ENCODE data around the gene SCARB2.
A peak's percentile ranks its signal among the peaks of the same experiment; 100 is the strongest.

The SCARB2 gene

DNA sequence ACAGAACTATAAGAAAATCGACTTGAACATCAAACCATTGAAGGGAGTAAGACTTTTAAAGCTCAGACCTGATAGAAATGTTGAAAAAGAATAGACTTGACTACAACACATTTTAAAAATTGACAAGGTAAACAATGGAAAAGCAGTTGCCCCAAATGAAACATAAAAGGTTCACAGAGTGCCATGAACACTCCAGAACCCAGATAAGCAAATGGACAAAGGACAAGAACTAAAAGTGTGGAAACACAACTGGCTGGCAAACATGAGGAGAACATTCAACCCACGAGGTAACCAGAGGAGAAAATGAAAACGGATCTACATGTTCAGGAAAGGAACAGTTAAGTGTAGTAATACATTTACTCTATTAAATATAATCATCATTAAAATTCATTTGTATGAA, 26.5 kb downstream of the SCARB2 start:
- H3K9ac ChIP-seq (ENCODE audit: low read length) = no peak overlapping the region
- DNase-seq = no peak
- H2BK120ac ChIP-seq (ENCODE audit: low read depth, low read length) = no peak overlapping the region
- no peak overlapping the region for H4K8ac ChIP-seq (ENCODE audit: low read depth, low read length)
- H2BK5ac ChIP-seq (ENCODE audit: low read length) = no peak overlapping the region
- H3K4ac ChIP-seq (ENCODE audit: low read depth, low read length) = no peak overlapping the region
- H2AK5ac ChIP-seq (ENCODE audit: low read length) = no peak overlapping the region
- H3K27ac ChIP-seq (ENCODE audit: low read depth, low read length) = no peak overlapping the region
- H3K36me3 ChIP-seq (ENCODE audit: control insufficient read depth, insufficient read depth, low read length) = no peaks in the 10 kb centered on the region
- H2BK15ac ChIP-seq (replicated peaks; ENCODE audit: low read depth) = no peak overlapping the region
- no peak overlapping the region for H3K23ac ChIP-seq (ENCODE audit: low read length)
- no peak overlapping the region for H3K56ac ChIP-seq (ENCODE audit: low read length)
- H3K4me3 ChIP-seq (ENCODE audit: low read length) = no peak overlapping the region
- no CpG with 5 or more reads among the region's 3 CpGs for WGBS (ENCODE audit: extremely low coverage, insufficient coverage, low lambda C conversion rate)
- no peaks in the 10 kb centered on the region for H3K79me2 ChIP-seq (ENCODE audit: control insufficient read depth, insufficient read depth, low read length)
- no peak overlapping the region for H4K5ac ChIP-seq (ENCODE audit: low read length)
- H3K18ac ChIP-seq (ENCODE audit: low read length) = no peak overlapping the region
- H3K27me3 ChIP-seq (ENCODE audit: insufficient read depth, low read length, poor library complexity) = no peaks in the 10 kb centered on the region
- no peaks in the 10 kb centered on the region for H3K79me1 ChIP-seq (ENCODE audit: low read length)
- no peaks in the 10 kb centered on the region for H3K4me1 ChIP-seq (ENCODE audit: control insufficient read depth, low read depth, low read length)
- no peak overlapping the region for H3K4me2 ChIP-seq (ENCODE audit: low read length)

DNA sequence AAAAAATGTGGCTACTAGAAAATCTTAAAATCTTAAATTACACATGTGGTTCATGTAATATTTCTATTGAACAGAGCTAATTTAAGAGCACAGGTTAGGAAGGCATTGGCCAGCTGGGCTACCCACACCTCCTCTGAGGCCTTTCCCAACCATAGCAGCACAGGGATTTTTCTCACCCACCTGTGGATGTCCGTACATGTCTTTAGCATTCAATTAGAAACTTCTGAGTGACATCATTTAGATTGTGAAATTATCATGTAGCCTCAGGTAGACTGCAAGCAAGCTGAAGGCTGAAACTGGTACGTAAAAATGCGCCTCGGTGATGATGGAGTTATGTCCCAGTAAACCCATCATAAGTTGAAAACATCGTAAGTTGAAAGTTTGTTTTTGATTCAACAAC, 31.2 kb downstream of the SCARB2 start:
- Histone ChIP-seq H3K27me3 (ENCODE audit: insufficient read depth, low read length, poor library complexity) (no peaks in the 10 kb centered on the region), H3K56ac (ENCODE audit: low read length) (no peak overlapping the region), H3K36me3 (ENCODE audit: control insufficient read depth, insufficient read depth, low read length) (no peaks in the 10 kb centered on the region), H3K79me2 (ENCODE audit: control insufficient read depth, insufficient read depth, low read length) (no peaks in the 10 kb centered on the region), H3K4me3 (ENCODE audit: low read length) (no peak overlapping the region), H3K9ac (ENCODE audit: low read length) (no peak overlapping the region), H2BK15ac (replicated peaks; ENCODE audit: low read depth) (no peak overlapping the region), H2AK5ac (ENCODE audit: low read length) (no peak overlapping the region), H4K8ac (ENCODE audit: low read depth, low read length) (no peak overlapping the region), H3K23ac (ENCODE audit: low read length) (no peak overlapping the region), H2BK120ac (ENCODE audit: low read depth, low read length) (no peak overlapping the region), H3K4me1 (ENCODE audit: control insufficient read depth, low read depth, low read length) (no peaks in the 10 kb centered on the region), H3K27ac (ENCODE audit: low read depth, low read length) (no peak overlapping the region), H3K79me1 (ENCODE audit: low read length) (no peaks in the 10 kb centered on the region), H3K4ac (ENCODE audit: low read depth, low read length) (no peak overlapping the region), H3K4me2 (ENCODE audit: low read length) (no peak overlapping the region), H4K5ac (ENCODE audit: low read length) (no peak overlapping the region), H2BK5ac (ENCODE audit: low read length) (no peak overlapping the region), H3K18ac (ENCODE audit: low read length) (no peak overlapping the region)
- DNase-seq = no peak
- no CpG with 5 or more reads among the region's 5 CpGs for WGBS (ENCODE audit: extremely low coverage, insufficient coverage, low lambda C conversion rate)

DNA sequence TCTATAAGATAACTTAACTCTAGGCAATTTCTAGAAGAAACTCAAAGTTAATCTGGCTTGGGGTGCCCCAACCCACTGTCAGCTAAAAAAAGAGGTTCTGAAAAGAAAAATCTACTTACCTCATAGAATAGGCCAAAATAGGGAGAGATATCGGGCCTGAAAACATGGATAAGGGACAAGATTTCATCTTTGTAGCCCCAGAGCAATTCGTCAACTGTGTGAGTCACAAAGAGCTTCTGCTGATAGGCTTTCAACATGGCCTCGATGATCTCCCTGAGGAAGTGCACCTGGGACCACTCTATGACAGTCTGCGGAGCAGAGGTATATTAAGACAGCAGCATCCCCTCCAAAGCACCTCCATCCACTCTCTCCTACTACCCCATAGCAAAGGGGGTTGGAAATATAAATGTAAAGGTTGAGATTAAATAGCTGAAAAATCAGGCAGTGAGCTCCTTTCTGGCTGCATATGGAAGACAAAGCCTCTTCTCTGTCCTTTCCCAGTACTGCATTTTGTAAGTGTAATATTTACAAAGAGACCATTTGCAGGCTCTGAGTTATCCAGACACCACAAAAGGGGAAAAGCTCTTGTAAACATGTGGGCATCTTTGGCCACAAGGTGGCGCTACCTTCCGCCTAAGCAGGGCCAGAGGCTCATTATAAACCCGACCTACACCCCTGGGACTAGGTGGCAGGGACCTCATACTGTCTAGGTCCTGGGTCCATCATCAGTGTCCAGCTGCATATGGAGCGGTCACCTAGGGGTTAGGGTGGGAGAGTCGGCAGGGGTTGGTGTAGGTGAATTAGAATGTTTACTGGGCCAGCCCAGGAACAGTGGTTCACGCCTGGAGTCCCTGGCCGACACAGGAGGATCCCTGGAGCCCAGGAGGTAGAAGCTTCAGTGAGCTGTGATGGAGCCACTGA, 34.0 kb downstream of the SCARB2 start:
- Histone ChIP-seq H3K4me1 (ENCODE audit: control insufficient read depth, low read depth, low read length) (no peaks in the 10 kb centered on the region), H3K79me2 (ENCODE audit: control insufficient read depth, insufficient read depth, low read length) (no peaks in the 10 kb centered on the region), H3K27me3 (ENCODE audit: insufficient read depth, low read length, poor library complexity) (no peaks in the 10 kb centered on the region), H3K27ac (ENCODE audit: low read depth, low read length) (no peak overlapping the region), H3K18ac (ENCODE audit: low read length) (no peak overlapping the region), H3K79me1 (ENCODE audit: low read length) (no peaks in the 10 kb centered on the region), H2AK5ac (ENCODE audit: low read length) (no peak overlapping the region), H2BK15ac (replicated peaks; ENCODE audit: low read depth) (no peak overlapping the region), H2BK5ac (ENCODE audit: low read length) (no peak overlapping the region), H4K8ac (ENCODE audit: low read depth, low read length) (no peak overlapping the region), H3K23ac (ENCODE audit: low read length) (no peak overlapping the region), H3K56ac (ENCODE audit: low read length) (no peak overlapping the region), H2BK120ac (ENCODE audit: low read depth, low read length) (no peak overlapping the region), H3K36me3 (ENCODE audit: control insufficient read depth, insufficient read depth, low read length) (no peaks in the 10 kb centered on the region), H3K4ac (ENCODE audit: low read depth, low read length) (no peak overlapping the region), H3K4me3 (ENCODE audit: low read length) (no peak overlapping the region), H4K5ac (ENCODE audit: low read length) (no peak overlapping the region), H3K4me2 (ENCODE audit: low read length) (no peak overlapping the region), H3K9ac (ENCODE audit: low read length) (no peak overlapping the region)
- peak; percentile 85 for DNase-seq
- no CpG with 5 or more reads among the region's 11 CpGs for WGBS (ENCODE audit: extremely low coverage, insufficient coverage, low lambda C conversion rate)

DNA sequence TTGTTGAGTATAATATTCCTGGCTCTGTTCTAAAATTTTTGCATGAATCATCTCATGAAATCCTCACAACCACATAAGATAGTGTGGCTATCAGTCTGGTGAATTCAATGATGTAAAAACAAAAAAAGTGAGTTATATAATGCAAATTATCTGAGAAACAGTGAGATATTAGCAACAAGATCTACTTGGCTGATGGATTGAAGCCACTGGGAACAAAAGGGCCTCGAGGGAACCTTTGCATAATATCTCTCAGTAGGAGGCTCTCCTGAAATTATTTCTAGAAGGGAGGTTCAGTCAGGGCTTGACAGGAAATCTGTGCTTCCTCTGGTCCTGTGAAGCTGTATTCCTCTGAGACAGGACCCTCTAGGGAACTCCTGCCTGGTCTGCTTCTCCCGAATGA, 35.3 kb downstream of the SCARB2 start:
- Histone ChIP-seq H3K9ac (ENCODE audit: low read length) (no peak overlapping the region), H2BK15ac (replicated peaks; ENCODE audit: low read depth) (no peak overlapping the region), H3K23ac (ENCODE audit: low read length) (no peak overlapping the region), H2BK5ac (ENCODE audit: low read length) (no peak overlapping the region), H3K56ac (ENCODE audit: low read length) (no peak overlapping the region), H2BK120ac (ENCODE audit: low read depth, low read length) (no peak overlapping the region), H3K4me2 (ENCODE audit: low read length) (no peak overlapping the region), H3K27me3 (ENCODE audit: insufficient read depth, low read length, poor library complexity) (no peaks in the 10 kb centered on the region), H3K4me1 (ENCODE audit: control insufficient read depth, low read depth, low read length) (no peaks in the 10 kb centered on the region), H2AK5ac (ENCODE audit: low read length) (no peak overlapping the region), H4K5ac (ENCODE audit: low read length) (no peak overlapping the region), H4K8ac (ENCODE audit: low read depth, low read length) (no peak overlapping the region), H3K27ac (ENCODE audit: low read depth, low read length) (no peak overlapping the region), H3K18ac (ENCODE audit: low read length) (no peak overlapping the region), H3K79me1 (ENCODE audit: low read length) (no peaks in the 10 kb centered on the region), H3K4me3 (ENCODE audit: low read length) (no peak overlapping the region), H3K36me3 (ENCODE audit: control insufficient read depth, insufficient read depth, low read length) (no peaks in the 10 kb centered on the region), H3K79me2 (ENCODE audit: control insufficient read depth, insufficient read depth, low read length) (no peaks in the 10 kb centered on the region), H3K4ac (ENCODE audit: low read depth, low read length) (no peak overlapping the region)
- no CpG with 5 or more reads among the region's 2 CpGs for WGBS (ENCODE audit: extremely low coverage, insufficient coverage, low lambda C conversion rate)
- DNase-seq = no peak

DNA sequence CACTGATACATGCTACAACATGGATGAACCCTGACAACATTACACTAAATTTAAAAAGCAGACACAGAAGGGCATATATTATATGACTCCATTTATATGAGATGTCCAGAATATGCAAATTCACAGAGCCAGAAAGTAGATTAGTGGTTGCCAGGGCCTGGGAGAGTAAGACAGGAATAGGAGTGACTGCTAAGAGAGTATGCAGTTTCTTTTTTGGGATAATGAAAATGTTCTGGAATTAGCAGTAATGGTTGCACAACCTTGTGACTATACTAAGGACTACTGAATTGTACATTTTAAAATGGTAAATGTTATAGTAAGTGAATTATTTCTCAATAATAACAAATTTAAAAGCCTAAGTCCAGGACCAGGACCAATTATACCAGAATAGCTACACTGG, 35.9 kb downstream of the SCARB2 start:
- H3K4me2 ChIP-seq (ENCODE audit: low read length) = no peak overlapping the region
- H3K23ac ChIP-seq (ENCODE audit: low read length) = no peak overlapping the region
- no peak overlapping the region for H2BK15ac ChIP-seq (replicated peaks; ENCODE audit: low read depth)
- no peak for DNase-seq
- H3K79me2 ChIP-seq (ENCODE audit: control insufficient read depth, insufficient read depth, low read length) = no peaks in the 10 kb centered on the region
- H3K79me1 ChIP-seq (ENCODE audit: low read length) = no peaks in the 10 kb centered on the region
- no peak overlapping the region for H3K56ac ChIP-seq (ENCODE audit: low read length)
- H3K9ac ChIP-seq (ENCODE audit: low read length) = no peak overlapping the region
- H3K27ac ChIP-seq (ENCODE audit: low read depth, low read length) = no peak overlapping the region
- H4K8ac ChIP-seq (ENCODE audit: low read depth, low read length) = no peak overlapping the region
- H3K36me3 ChIP-seq (ENCODE audit: control insufficient read depth, insufficient read depth, low read length) = no peaks in the 10 kb centered on the region
- no peaks in the 10 kb centered on the region for H3K27me3 ChIP-seq (ENCODE audit: insufficient read depth, low read length, poor library complexity)
- H2BK120ac ChIP-seq (ENCODE audit: low read depth, low read length) = no peak overlapping the region
- H4K5ac ChIP-seq (ENCODE audit: low read length) = no peak overlapping the region
- H2BK5ac ChIP-seq (ENCODE audit: low read length) = no peak overlapping the region
- no peak overlapping the region for H2AK5ac ChIP-seq (ENCODE audit: low read length)
- H3K4ac ChIP-seq (ENCODE audit: low read depth, low read length) = no peak overlapping the region
- H3K4me1 ChIP-seq (ENCODE audit: control insufficient read depth, low read depth, low read length) = no peaks in the 10 kb centered on the region
- no peak overlapping the region for H3K4me3 ChIP-seq (ENCODE audit: low read length)
- no peak overlapping the region for H3K18ac ChIP-seq (ENCODE audit: low read length)

DNA sequence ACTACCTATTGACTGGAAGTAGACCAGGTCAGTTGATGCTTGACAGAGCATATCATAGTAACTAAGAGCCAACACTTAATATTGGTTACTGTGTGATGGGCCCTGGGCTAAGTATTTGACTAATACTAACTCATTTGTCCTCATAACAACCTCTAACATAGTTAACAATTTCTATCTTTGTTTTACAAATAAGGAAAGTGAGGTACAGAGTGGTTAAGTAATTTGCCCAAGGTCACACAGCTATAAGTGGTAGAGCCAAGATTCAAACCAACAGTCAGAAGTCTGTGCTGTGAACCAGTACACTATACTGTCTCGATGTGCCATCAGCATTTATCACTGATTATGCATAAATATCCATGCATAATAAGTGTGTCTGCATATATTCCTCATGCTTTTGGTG, 38.3 kb downstream of the SCARB2 start:
- H4K8ac ChIP-seq (ENCODE audit: low read depth, low read length) = no peak overlapping the region
- no peak overlapping the region for H3K4me3 ChIP-seq (ENCODE audit: low read length)
- H3K9ac ChIP-seq (ENCODE audit: low read length) = no peak overlapping the region
- no CpG with 5 or more reads among the region's 1 CpG for WGBS (ENCODE audit: extremely low coverage, insufficient coverage, low lambda C conversion rate)
- no peak overlapping the region for H2BK5ac ChIP-seq (ENCODE audit: low read length)
- no peaks in the 10 kb centered on the region for H3K79me2 ChIP-seq (ENCODE audit: control insufficient read depth, insufficient read depth, low read length)
- H2BK120ac ChIP-seq (ENCODE audit: low read depth, low read length) = no peak overlapping the region
- H2AK5ac ChIP-seq (ENCODE audit: low read length) = no peak overlapping the region
- H3K4me1 ChIP-seq (ENCODE audit: control insufficient read depth, low read depth, low read length) = no peaks in the 10 kb centered on the region
- H3K27ac ChIP-seq (ENCODE audit: low read depth, low read length) = no peak overlapping the region
- no peaks in the 10 kb centered on the region for H3K36me3 ChIP-seq (ENCODE audit: control insufficient read depth, insufficient read depth, low read length)
- no peak for DNase-seq
- H3K27me3 ChIP-seq (ENCODE audit: insufficient read depth, low read length, poor library complexity) = no peaks in the 10 kb centered on the region
- H3K18ac ChIP-seq (ENCODE audit: low read length) = no peak overlapping the region
- no peak overlapping the region for H4K5ac ChIP-seq (ENCODE audit: low read length)
- no peak overlapping the region for H3K23ac ChIP-seq (ENCODE audit: low read length)
- H3K4ac ChIP-seq (ENCODE audit: low read depth, low read length) = no peak overlapping the region
- no peak overlapping the region for H3K4me2 ChIP-seq (ENCODE audit: low read length)
- H3K79me1 ChIP-seq (ENCODE audit: low read length) = no peaks in the 10 kb centered on the region
- no peak overlapping the region for H2BK15ac ChIP-seq (replicated peaks; ENCODE audit: low read depth)
- H3K56ac ChIP-seq (ENCODE audit: low read length) = no peak overlapping the region
